A673 (cell line): ENCODE results near the gene CNTN1. TPM values are rescaled to one million over a fixed set of nuclear protein-coding genes. Genes with fewer than 3 reads are reported as not detected.
A peak's percentile ranks its signal among the peaks of the same experiment; 100 is the strongest.

ENCODE experiments used
- BruUV-seq: library from RNA; stranded (reverse); fragments of 400-500 nt; replicated peaks from 2 replicates; lab custom pipeline; 2021; lab: Mats Ljungman, UMichigan
- CTCF ChIA-PET: fragments of 300-600 bp; sonication (Branson Sonifier 250); formaldehyde crosslinking; loops from one replicate; lab custom pipeline; 2022; ENCODE audit warnings: antibody characterized with exemption; lab: Charles Lee
- POLR2A ChIA-PET: fragments of 300-600 bp; sonication (Branson Sonifier 250); formaldehyde crosslinking; loops from one replicate; lab custom pipeline; 2022; ENCODE audit warnings: antibody characterized with exemption; ENCODE audit not compliant: low non-redundant PET; lab: Charles Lee
- DNase-seq: peaks from one replicate; pipeline ENCODE4 v3.0.0-alpha.2; 2015; ENCODE audit warnings: low spot score
- H3K27ac ChIP-seq: fragments of 200-600 bp; sonication (generic); 2 replicates; pipeline ENCODE4 v1.5.1; 2016; ENCODE audit warnings: mixed run types, low read depth, mild to moderate bottlenecking, mixed read lengths, antibody characterized with exemption, low read length; ENCODE audit not compliant: poor library complexity, severe bottlenecking
- H3K27me3 ChIP-seq: fragments of 200-600 bp; sonication (generic); replicated peaks from 2 replicates; pipeline ENCODE4 v1.6.1; 2017; ENCODE audit warnings: mixed run types, low read depth, mild to moderate bottlenecking, mixed read lengths, antibody characterized with exemption, low read length; ENCODE audit not compliant: insufficient read depth, poor library complexity
- H3K36me3 ChIP-seq: fragments of 200-600 bp; sonication (generic); 2 replicates; pipeline ENCODE4 v1.6.1; 2016; ENCODE audit warnings: mixed run types, mild to moderate bottlenecking, mixed read lengths, antibody characterized with exemption, low read length; ENCODE audit not compliant: insufficient read depth, poor library complexity, severe bottlenecking
- H3K4me1 ChIP-seq: fragments of 200-600 bp; sonication (generic); 2 replicates; pipeline ENCODE4 v1.6.1; 2017; ENCODE audit warnings: mixed run types, mild to moderate bottlenecking, mixed read lengths, antibody characterized with exemption, low read length; ENCODE audit not compliant: insufficient read depth, poor library complexity, severe bottlenecking
- H3K4me3 ChIP-seq: fragments of 200-600 bp; sonication (generic); 2 replicates; pipeline ENCODE4 v1.5.1; 2016; ENCODE audit warnings: low read depth, mixed run types, mild to moderate bottlenecking, mixed read lengths, low read length; ENCODE audit not compliant: poor library complexity, severe bottlenecking
- H3K9me3 ChIP-seq: fragments of 200-600 bp; sonication (generic); 2 replicates; pipeline ENCODE4 v1.6.1; 2016; ENCODE audit warnings: mixed run types, low read depth, mild to moderate bottlenecking, mixed read lengths, antibody characterized with exemption, low read length; ENCODE audit not compliant: poor library complexity, severe bottlenecking
- EZH2 ChIP-seq: fragments of 200-600 bp; sonication (generic); IDR thresholded peaks from 2 replicates; pipeline ENCODE4 v1.6.1; 2017; ENCODE audit warnings: borderline replicate concordance, low read depth, mild to moderate bottlenecking, mixed read lengths, antibody characterized with exemption, low read length; ENCODE audit not compliant: poor library complexity, severe bottlenecking
- intact Hi-C: fragments of 100-400 bp; cut with micrococcal nuclease; formaldehyde crosslinking; loops from one replicate; pipeline ENCODE4 v1.10.0; 2022; ENCODE audit not compliant: unreplicated experiment
- total RNA-seq: library from RNA; stranded (reverse); gene quantifications from 2 replicates; pipeline ENCODE4 v1.2.3, GENCODE V29; 2021
- TF ChIP-seq, protein P1 (sequence below): fragments of 300-800, 200-600 bp; sonication (generic); conservative IDR thresholded peaks from 2 replicates; pipeline ENCODE4 v1.5.1; 2017; ENCODE audit warnings: low read depth, mild to moderate bottlenecking, antibody characterized with exemption, low read length, moderate library complexity, mixed read lengths

CNTN1 gene
- total RNA-seq, 1 experiment from 2014 or later = 0.90 TPM

DNA sequence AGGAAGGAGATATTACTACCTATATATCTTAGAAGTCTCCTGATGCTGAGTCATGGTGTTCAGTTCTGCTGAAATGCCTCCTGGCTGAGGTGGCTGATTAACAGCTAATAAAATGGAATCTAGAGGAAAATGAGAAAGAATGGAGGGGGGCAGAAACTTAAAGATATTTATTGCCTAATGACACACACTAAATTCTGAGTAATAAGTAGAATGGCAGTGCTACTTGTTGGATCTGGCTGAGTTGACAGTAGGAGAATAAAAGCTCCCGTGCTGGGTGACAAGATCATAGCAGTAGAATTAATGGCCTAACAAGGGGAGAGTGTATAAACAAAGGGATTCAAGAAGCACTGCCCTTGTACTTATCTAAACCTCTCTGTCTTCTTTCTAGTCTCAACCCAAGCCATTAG, 137.5 kb downstream of the CNTN1 start:
- TF ChIP-seq, protein P1, sequence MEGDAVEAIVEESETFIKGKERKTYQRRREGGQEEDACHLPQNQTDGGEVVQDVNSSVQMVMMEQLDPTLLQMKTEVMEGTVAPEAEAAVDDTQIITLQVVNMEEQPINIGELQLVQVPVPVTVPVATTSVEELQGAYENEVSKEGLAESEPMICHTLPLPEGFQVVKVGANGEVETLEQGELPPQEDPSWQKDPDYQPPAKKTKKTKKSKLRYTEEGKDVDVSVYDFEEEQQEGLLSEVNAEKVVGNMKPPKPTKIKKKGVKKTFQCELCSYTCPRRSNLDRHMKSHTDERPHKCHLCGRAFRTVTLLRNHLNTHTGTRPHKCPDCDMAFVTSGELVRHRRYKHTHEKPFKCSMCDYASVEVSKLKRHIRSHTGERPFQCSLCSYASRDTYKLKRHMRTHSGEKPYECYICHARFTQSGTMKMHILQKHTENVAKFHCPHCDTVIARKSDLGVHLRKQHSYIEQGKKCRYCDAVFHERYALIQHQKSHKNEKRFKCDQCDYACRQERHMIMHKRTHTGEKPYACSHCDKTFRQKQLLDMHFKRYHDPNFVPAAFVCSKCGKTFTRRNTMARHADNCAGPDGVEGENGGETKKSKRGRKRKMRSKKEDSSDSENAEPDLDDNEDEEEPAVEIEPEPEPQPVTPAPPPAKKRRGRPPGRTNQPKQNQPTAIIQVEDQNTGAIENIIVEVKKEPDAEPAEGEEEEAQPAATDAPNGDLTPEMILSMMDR = no peak
- TF ChIP-seq EZH2 = no peak
- CTCF ChIA-PET = no interaction called here
- intact Hi-C loops = no loop called here
- no peaks in the 10 kb centered on the region for H3K27me3 ChIP-seq
- peak; percentile 6 for DNase-seq
- no peak overlapping the region for H3K27ac ChIP-seq
- H3K4me3 ChIP-seq = no peak overlapping the region
- H3K4me1 ChIP-seq = peaks cover 6% of the 10 kb centered on the region
- no peaks in the 10 kb centered on the region for H3K9me3 ChIP-seq
- POLR2A ChIA-PET = no interaction called here
- BruUV-seq = no TSS peak
- H3K36me3 ChIP-seq = no peaks in the 10 kb centered on the region

DNA sequence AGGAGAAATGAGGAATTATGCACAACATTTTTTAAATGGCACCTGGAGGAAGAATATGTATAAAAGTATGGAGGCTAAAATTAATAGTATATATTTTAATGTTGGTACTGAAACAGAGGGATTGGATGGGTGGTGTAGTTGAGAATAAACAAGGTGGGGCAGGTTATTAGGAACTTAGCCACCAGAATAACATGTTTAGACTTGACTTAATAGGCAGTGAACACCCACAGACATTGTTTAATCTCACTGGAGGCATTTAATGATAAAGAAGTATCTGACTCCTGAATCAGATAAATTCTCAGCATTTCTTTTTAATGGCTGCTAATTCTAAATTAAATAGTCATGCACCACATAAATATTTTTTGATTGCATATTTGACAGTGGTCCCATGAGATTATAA, 139.7 kb downstream of the CNTN1 start:
- H3K4me3 ChIP-seq = no peak overlapping the region
- no peaks in the 10 kb centered on the region for H3K27me3 ChIP-seq
- CTCF ChIA-PET = no interaction called here
- POLR2A ChIA-PET = no interaction called here
- no peaks in the 10 kb centered on the region for H3K9me3 ChIP-seq
- TF ChIP-seq EZH2 = no peak
- TF ChIP-seq, protein P1 = no peak
- H3K27ac ChIP-seq = no peak overlapping the region
- H3K36me3 ChIP-seq = no peaks in the 10 kb centered on the region
- peaks cover 6% of the 10 kb centered on the region for H3K4me1 ChIP-seq
- BruUV-seq = no TSS peak
- intact Hi-C loops = no loop called here
- DNase-seq = no peak

DNA sequence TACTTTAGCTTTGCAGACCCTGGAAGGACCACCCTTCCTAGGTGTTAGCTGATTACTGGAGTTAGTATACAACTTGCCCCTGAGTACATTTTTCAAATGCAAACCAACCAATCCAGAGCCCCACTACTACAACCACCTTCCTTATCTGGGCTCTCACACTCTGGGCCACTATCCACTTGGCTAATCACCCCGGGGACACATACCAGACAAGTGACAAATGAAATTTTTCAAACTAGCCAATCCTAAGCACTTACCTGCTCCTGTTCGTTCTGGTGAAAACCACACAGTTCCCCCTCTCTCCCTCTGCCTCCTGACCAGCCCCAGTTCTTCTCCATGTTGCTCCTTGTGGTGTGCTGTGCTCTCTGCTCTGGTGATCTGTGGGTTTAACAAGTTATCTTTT, 140.4 kb downstream of the CNTN1 start:
- no TSS peak for BruUV-seq
- CTCF ChIA-PET = no interaction called here
- intact Hi-C loops = no loop called here

More for the DNA sequence above, 140.4 kb downstream of the CNTN1 start:
- Histone ChIP-seq H3K4me3 (no peak overlapping the region), H3K27me3 (no peaks in the 10 kb centered on the region), H3K4me1 (peaks cover 3% of the 10 kb centered on the region), H3K36me3 (no peaks in the 10 kb centered on the region), H3K9me3 (no peaks in the 10 kb centered on the region), H3K27ac (no peak overlapping the region)
- no peak for DNase-seq
- POLR2A ChIA-PET = no interaction called here
- TF ChIP-seq, protein P1 = no peak
- TF ChIP-seq EZH2 = no peak
